ENCODE data around the gene FOXL3. TPM values are rescaled to one million over a fixed set of nuclear protein-coding genes. Genes with fewer than 3 reads are reported as not detected.
A peak's percentile ranks its signal among the peaks of the same experiment; 100 is the strongest.
"Not testable (repeated sequence)": the region's sequence is repeated elsewhere in the genome, so short reads cannot be mapped to it uniquely, and the experiment has no call there.

The FOXL3 gene
- total RNA-seq, 1 experiment from 2014 or later = not detected

GRCh38 chr7:263483-264351, 26.3 kb upstream of the FOXL3 start:
- H3K4me1 Mint-ChIP-seq; H3K4me2 ChIP-seq (ENCODE audit: insufficient read depth, insufficient read length, low read length); H3K79me2 ChIP-seq (ENCODE audit: insufficient read depth, low read length); H3K79me1 ChIP-seq (ENCODE audit: insufficient read depth, low read depth, low read length, poor library complexity, severe bottlenecking); H2BK12ac ChIP-seq (ENCODE audit: insufficient read length, low read depth, low read length); H4K8ac ChIP-seq (replicated peaks; ENCODE audit: insufficient read length, low read depth, low read length); H3K27ac ChIP-seq (ENCODE audit: insufficient read length, low read depth, low read length); H3K4ac ChIP-seq (ENCODE audit: low read depth, low read length); H3K56ac ChIP-seq (ENCODE audit: insufficient read length, low read depth, low read length); H2AFZ ChIP-seq (ENCODE audit: low read length); H4K20me1 ChIP-seq (ENCODE audit: control insufficient read depth, insufficient read depth, insufficient read length); H3K23ac ChIP-seq (ENCODE audit: insufficient read length, low read depth, low read length); H3K9ac ChIP-seq (ENCODE audit: extremely low read depth, insufficient read length, low read length); H3K27me3 ChIP-seq (ENCODE audit: insufficient read depth, low read length); H2AK5ac ChIP-seq (ENCODE audit: insufficient read length, low read length); H3K4me1 ChIP-seq (ENCODE audit: insufficient read depth, low read length); H3K23me2 ChIP-seq (ENCODE audit: insufficient read length, low read depth, low read length, poor library complexity, severe bottlenecking); H4K91ac ChIP-seq (ENCODE audit: insufficient read length, low read depth, low read length); H2BK120ac ChIP-seq (ENCODE audit: low read depth, low read length, poor library complexity, severe bottlenecking); H3K18ac ChIP-seq (ENCODE audit: insufficient read length, low read depth, low read length); H2BK15ac ChIP-seq (ENCODE audit: low read depth, low read length); H3T11ph ChIP-seq (ENCODE audit: low read length); H4K5ac ChIP-seq (ENCODE audit: insufficient read length, low read depth, low read length); H3K27ac Mint-ChIP-seq; H2BK20ac ChIP-seq (ENCODE audit: low read depth, low read length, poor library complexity, severe bottlenecking); DNase-seq; H3K14ac ChIP-seq (ENCODE audit: insufficient read depth, low read length); H3K4me3 Mint-ChIP-seq; H2BK5ac ChIP-seq (ENCODE audit: insufficient read length, low read length): not testable (repeated sequence)
- TF ChIP-seq CTCF (conservative IDR thresholded peaks at IDR 0.05) = peak; percentile 58; the same call in 2 of the 3 replicates
- Mint-ChIP-seq H3K27me3 (ENCODE audit: low read depth) (peaks cover 44% of the 10 kb centered on the region), H3K36me3 (ENCODE audit: insufficient read depth in 1 of 3, low read depth in 3 of 3) (peaks cover 44 to 55% (median 50%) of the 10 kb centered on the region in 3 experiments), H3K9me3 (peaks cover 67 to 77% of the 10 kb centered on the region in 2 experiments)
- no CpG with 5 or more reads among the region's 37 CpGs for WGBS (ENCODE audit: extremely low coverage, insufficient read length, low lambda C conversion rate)
- peaks cover 46% of the 10 kb centered on the region for H3K9me3 ChIP-seq (ENCODE audit: control insufficient read depth, low read depth, low read length)
